A673 (cell line): ENCODE data around the gene VDAC1. TPM values are rescaled to one million over a fixed set of nuclear protein-coding genes. Genes with fewer than 3 reads are reported as not detected.

Experiments used
- BruUV-seq: library from RNA; stranded (reverse); fragments of 400-500 nt; replicated peaks from 2 replicates; lab custom pipeline; 2021; lab: Mats Ljungman, UMichigan
- CTCF ChIA-PET: fragments of 300-600 bp; sonication (Branson Sonifier 250); formaldehyde crosslinking; loops from one replicate; lab custom pipeline; 2022; ENCODE audit warnings: antibody characterized with exemption; lab: Charles Lee
- POLR2A ChIA-PET: fragments of 300-600 bp; sonication (Branson Sonifier 250); formaldehyde crosslinking; loops from one replicate; lab custom pipeline; 2022; ENCODE audit warnings: antibody characterized with exemption; ENCODE audit not compliant: low non-redundant PET; lab: Charles Lee
- DNase-seq: peaks from one replicate; pipeline ENCODE4 v3.0.0-alpha.2; 2015; ENCODE audit warnings: low spot score
- H3K27ac ChIP-seq: fragments of 200-600 bp; sonication (generic); 2 replicates; pipeline ENCODE4 v1.5.1; 2016; ENCODE audit warnings: mixed run types, low read depth, mild to moderate bottlenecking, mixed read lengths, antibody characterized with exemption, low read length; ENCODE audit not compliant: poor library complexity, severe bottlenecking
- H3K27me3 ChIP-seq: fragments of 200-600 bp; sonication (generic); replicated peaks from 2 replicates; pipeline ENCODE4 v1.6.1; 2017; ENCODE audit warnings: mixed run types, low read depth, mild to moderate bottlenecking, mixed read lengths, antibody characterized with exemption, low read length; ENCODE audit not compliant: insufficient read depth, poor library complexity
- H3K36me3 ChIP-seq: fragments of 200-600 bp; sonication (generic); 2 replicates; pipeline ENCODE4 v1.6.1; 2016; ENCODE audit warnings: mixed run types, mild to moderate bottlenecking, mixed read lengths, antibody characterized with exemption, low read length; ENCODE audit not compliant: insufficient read depth, poor library complexity, severe bottlenecking
- H3K4me1 ChIP-seq: fragments of 200-600 bp; sonication (generic); 2 replicates; pipeline ENCODE4 v1.6.1; 2017; ENCODE audit warnings: mixed run types, mild to moderate bottlenecking, mixed read lengths, antibody characterized with exemption, low read length; ENCODE audit not compliant: insufficient read depth, poor library complexity, severe bottlenecking
- H3K4me3 ChIP-seq: fragments of 200-600 bp; sonication (generic); 2 replicates; pipeline ENCODE4 v1.5.1; 2016; ENCODE audit warnings: low read depth, mixed run types, mild to moderate bottlenecking, mixed read lengths, low read length; ENCODE audit not compliant: poor library complexity, severe bottlenecking
- H3K9me3 ChIP-seq: fragments of 200-600 bp; sonication (generic); 2 replicates; pipeline ENCODE4 v1.6.1; 2016; ENCODE audit warnings: mixed run types, low read depth, mild to moderate bottlenecking, mixed read lengths, antibody characterized with exemption, low read length; ENCODE audit not compliant: poor library complexity, severe bottlenecking
- EZH2 ChIP-seq: fragments of 200-600 bp; sonication (generic); IDR thresholded peaks from 2 replicates; pipeline ENCODE4 v1.6.1; 2017; ENCODE audit warnings: borderline replicate concordance, low read depth, mild to moderate bottlenecking, mixed read lengths, antibody characterized with exemption, low read length; ENCODE audit not compliant: poor library complexity, severe bottlenecking
- intact Hi-C: fragments of 100-400 bp; cut with micrococcal nuclease; formaldehyde crosslinking; loops from one replicate; pipeline ENCODE4 v1.10.0; 2022; ENCODE audit not compliant: unreplicated experiment
- total RNA-seq: library from RNA; stranded (reverse); gene quantifications from 2 replicates; pipeline ENCODE4 v1.2.3, GENCODE V29; 2021
- TF ChIP-seq, protein P1 (sequence below): fragments of 300-800, 200-600 bp; sonication (generic); conservative IDR thresholded peaks from 2 replicates; pipeline ENCODE4 v1.5.1; 2017; ENCODE audit warnings: low read depth, mild to moderate bottlenecking, antibody characterized with exemption, low read length, moderate library complexity, mixed read lengths

VDAC1 gene
- total RNA-seq, 1 experiment from 2014 or later: 367 TPM

GRCh38 chr5:134047687-134048056 is 42.9 kb upstream of the VDAC1 start:
- no TSS peak for BruUV-seq
- TF ChIP-seq, protein P1, sequence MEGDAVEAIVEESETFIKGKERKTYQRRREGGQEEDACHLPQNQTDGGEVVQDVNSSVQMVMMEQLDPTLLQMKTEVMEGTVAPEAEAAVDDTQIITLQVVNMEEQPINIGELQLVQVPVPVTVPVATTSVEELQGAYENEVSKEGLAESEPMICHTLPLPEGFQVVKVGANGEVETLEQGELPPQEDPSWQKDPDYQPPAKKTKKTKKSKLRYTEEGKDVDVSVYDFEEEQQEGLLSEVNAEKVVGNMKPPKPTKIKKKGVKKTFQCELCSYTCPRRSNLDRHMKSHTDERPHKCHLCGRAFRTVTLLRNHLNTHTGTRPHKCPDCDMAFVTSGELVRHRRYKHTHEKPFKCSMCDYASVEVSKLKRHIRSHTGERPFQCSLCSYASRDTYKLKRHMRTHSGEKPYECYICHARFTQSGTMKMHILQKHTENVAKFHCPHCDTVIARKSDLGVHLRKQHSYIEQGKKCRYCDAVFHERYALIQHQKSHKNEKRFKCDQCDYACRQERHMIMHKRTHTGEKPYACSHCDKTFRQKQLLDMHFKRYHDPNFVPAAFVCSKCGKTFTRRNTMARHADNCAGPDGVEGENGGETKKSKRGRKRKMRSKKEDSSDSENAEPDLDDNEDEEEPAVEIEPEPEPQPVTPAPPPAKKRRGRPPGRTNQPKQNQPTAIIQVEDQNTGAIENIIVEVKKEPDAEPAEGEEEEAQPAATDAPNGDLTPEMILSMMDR: no peak
- TF ChIP-seq EZH2: no peak
- no peaks in the 10 kb centered on the region for H3K36me3 ChIP-seq
- no peaks in the 10 kb centered on the region for H3K4me1 ChIP-seq
- no peaks in the 10 kb centered on the region for H3K9me3 ChIP-seq
- CTCF ChIA-PET: interaction anchor here (0.6 to 1.1 kb wide), 3 partner anchors 8 to 56 kb away, joined by 3 to 6 read pairs (median 5); no protein-coding TSS in a partner anchor
- no peaks in the 10 kb centered on the region for H3K27me3 ChIP-seq
- POLR2A ChIA-PET: no interaction called here
- no peak for DNase-seq
- no peak overlapping the region for H3K4me3 ChIP-seq
- intact Hi-C loops: no loop called here
- H3K27ac ChIP-seq: no peak overlapping the region

GRCh38 chr5:134046801-134047686 is 42.3 kb upstream of the VDAC1 start:
- no peaks in the 10 kb centered on the region for H3K27me3 ChIP-seq
- no peak for DNase-seq
- BruUV-seq: no TSS peak
- CTCF ChIA-PET: no interaction called here
- H3K4me3 ChIP-seq: no peak overlapping the region
- POLR2A ChIA-PET: no interaction called here
- intact Hi-C loops: no loop called here
- no peaks in the 10 kb centered on the region for H3K9me3 ChIP-seq
- H3K4me1 ChIP-seq: no peaks in the 10 kb centered on the region
- H3K27ac ChIP-seq: no peak overlapping the region
- TF ChIP-seq, protein P1: no peak
- TF ChIP-seq EZH2: no peak
- no peaks in the 10 kb centered on the region for H3K36me3 ChIP-seq

- intact Hi-C loops: no loop called here
- CTCF ChIA-PET: no interaction called here
These were observed 41.6 kb upstream of the VDAC1 start for GRCh38 chr5:134046330-134046729.

More at GRCh38 chr5:134046330-134046729, 41.6 kb upstream of the VDAC1 start:
- DNase-seq: no peak
- Histone ChIP-seq H3K27me3 (no peaks in the 10 kb centered on the region), H3K9me3 (no peaks in the 10 kb centered on the region), H3K27ac (no peak overlapping the region), H3K36me3 (no peaks in the 10 kb centered on the region), H3K4me3 (no peak overlapping the region), H3K4me1 (no peaks in the 10 kb centered on the region)
- POLR2A ChIA-PET: no interaction called here
- TF ChIP-seq EZH2: no peak
- TF ChIP-seq, protein P1: no peak
- no TSS peak for BruUV-seq
